GM20000 (cell line): ENCODE data around the gene MRPL16.

ENCODE experiments used
- DNase-seq: peaks from one replicate; pipeline ENCODE4 v3.0.0; 2012; ENCODE audit warnings: low spot score
- CTCF ChIP-seq: IDR thresholded peaks from 2 replicates; pipeline ENCODE4 v1.5.1; 2012; ENCODE audit warnings: mild to moderate bottlenecking, control low read depth; ENCODE audit errors: extremely low read depth, missing control alignments

MRPL16 gene

GRCh38 chr11:59847626-59848025 lies 37.0 kb upstream of the MRPL16 start:
- DNase-seq, result no peak
- no peak for TF ChIP-seq CTCF

- no peak for TF ChIP-seq CTCF
- no peak for DNase-seq
Measured at GRCh38 chr11:59846556-59846955, 36.0 kb upstream of the MRPL16 start.

- no peak for TF ChIP-seq CTCF
- no peak for DNase-seq
Measured at GRCh38 chr11:59845399-59845798, 34.8 kb upstream of the MRPL16 start, which contains the start of gene CBLIF. Gene CBLIF, minus strand, starts transcription at chr11:59845499. Its CDS starts 46 bp downstream, at chr11:59845453.

- DNase-seq, result no peak
- no peak for TF ChIP-seq CTCF
Measured at GRCh38 chr11:59842316-59842715, 31.7 kb upstream of the MRPL16 start.

GRCh38 chr11:59841514-59841913 lies 30.9 kb upstream of the MRPL16 start:
- no peak for TF ChIP-seq CTCF
- no peak for DNase-seq

DNA sequence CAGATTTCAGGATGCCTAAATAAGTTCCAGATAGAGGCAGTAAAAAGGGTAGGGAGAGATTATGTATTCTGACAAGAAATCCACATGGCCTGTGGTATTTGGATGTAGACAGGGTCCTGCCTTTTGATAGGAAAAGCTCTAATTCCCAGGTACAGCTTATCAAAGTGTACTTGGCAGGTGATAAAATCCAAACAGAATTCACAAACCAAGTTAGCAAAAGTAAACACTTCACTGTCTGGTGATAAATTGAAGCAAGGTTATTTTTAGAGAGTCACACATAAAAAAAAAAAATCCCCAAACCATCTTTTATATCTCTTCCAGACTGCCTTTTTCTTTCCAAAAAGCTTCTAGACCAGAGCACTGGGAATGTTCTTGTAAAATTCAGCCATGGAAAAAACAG lies 29.0 kb upstream of the MRPL16 start:
- no peak for TF ChIP-seq CTCF
- DNase-seq, result no peak

DNA sequence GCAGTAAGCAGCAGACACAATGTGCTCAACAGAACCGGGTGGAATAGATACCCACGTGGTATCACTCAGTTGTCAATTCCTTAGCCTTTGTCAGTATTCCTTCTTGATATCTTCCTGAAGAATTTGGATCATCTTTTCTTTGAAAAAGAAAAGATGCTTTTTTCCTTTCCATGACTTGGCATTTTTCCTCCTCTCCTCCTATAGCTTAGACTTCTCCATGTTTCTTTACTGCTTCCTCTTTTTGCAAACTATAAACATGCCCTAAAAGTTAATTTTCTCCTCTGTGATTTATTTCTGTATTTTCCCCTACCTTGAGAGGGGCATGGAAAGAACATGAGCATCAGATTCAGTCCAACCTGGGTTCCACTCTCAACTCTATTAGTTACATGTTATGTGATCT lies 23.0 kb upstream of the MRPL16 start:
- DNase-seq, result no peak
- TF ChIP-seq CTCF, result no peak

DNA sequence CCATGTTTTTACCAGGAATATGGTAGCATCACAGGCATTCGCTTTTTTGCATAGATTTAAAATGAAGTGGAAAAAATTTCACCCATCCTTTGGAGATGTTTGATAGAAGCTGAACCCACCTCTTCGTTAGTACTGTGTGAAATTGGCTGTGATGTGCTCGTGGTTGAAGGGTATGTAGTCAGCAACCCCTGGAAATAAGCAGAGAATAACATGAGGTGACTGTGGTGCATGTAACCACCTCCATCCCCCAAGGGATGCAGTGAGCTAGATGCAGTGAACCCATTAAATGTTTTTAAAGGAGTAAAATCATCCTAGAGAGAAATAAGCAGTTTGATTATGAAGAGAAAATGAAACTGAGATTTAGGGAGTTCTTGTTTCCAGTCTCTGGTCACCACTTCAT lies 18.8 kb upstream of the MRPL16 start:
- no peak for DNase-seq
- no peak for TF ChIP-seq CTCF
